Measurements from ENCODE around the gene UVSSA.

The UVSSA gene

GRCh38 chr4:1350169-1350520 lies 3.1 kb downstream of the UVSSA start:
- no peak for DNase-seq

- peak; percentile 72 to 76 for DNase-seq
Measured at GRCh38 chr4:1351854-1352566, 5.0 kb downstream of the UVSSA start.

DNA sequence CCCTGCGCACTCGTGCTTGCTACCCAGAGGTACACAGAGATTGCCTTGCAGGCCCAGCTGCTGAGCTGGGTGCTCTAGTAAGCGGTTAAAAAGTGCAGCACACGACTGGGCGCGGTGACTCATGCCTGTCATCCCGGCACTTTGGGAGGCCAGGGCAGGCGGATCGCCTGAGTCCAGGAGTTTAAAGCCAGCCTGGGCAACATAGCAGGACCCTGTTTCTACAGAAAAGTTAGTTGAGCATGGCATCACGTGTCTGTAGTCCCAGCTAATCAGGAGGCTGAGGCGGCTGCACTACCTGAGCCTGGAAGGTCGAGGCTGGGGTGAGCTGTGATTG lies 5.5 kb downstream of the UVSSA start:
- no peak for DNase-seq

- DNase-seq, result no peak
Measured at GRCh38 chr4:1353186-1354055, 6.4 kb downstream of the UVSSA start.

DNA sequence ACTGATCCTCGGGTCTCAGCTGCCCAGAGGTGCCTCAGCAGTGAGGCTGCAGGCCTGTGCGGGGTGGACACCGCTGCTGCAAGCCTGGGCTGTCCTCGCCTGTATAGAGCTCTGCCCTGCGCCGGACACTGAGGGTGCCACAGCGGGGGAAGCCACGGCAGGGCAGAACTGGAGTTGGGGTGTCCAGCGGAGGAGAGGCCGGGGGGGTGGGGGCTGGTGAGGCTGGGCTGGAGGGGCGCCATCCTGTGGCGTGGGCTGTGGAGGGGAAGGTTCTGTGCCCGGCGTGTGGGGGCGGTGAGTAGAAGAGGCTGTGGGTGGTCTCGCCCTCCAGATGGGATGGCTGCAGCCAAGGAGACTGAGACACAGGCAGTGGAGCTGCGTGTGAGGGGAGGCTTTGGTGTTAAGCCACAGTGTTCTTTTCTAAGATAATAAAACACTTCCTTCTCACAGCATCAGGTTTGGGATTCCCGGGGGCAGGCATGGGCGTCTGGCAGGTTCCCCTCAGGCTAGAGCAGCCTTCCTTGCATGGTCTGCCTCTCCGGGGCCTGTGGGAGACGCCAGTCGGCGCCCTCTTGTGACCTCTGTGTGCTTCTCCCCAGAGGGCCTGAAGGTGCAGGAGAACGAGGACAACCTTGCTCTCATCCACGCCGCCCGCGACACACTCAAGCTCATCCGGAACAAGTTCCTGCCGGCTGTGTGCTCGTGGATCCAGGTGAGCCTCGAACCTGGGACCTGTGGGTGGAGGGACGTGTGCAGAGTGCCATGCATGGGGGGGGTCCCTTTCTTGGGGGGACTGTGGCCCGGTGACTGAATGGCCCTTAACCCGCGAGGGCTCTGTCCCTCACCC lies 7.4 kb downstream of the UVSSA start:
- DNase-seq, result no peak

DNA sequence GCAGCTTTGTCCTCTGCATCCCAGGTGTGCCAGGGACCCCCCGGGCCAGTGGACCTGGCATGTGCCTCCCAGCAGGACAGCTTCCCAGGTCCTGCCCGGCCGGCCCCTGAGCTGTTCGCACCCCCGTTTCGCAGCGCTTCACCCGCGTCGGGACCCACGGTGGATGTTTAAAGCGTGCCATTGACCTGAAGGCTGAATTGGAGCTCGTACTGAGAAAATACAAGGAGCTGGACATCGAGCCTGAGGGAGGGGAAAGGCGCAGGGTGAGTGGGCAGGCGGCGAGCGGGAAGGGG lies 7.9 kb downstream of the UVSSA start:
- no peak for DNase-seq

DNA sequence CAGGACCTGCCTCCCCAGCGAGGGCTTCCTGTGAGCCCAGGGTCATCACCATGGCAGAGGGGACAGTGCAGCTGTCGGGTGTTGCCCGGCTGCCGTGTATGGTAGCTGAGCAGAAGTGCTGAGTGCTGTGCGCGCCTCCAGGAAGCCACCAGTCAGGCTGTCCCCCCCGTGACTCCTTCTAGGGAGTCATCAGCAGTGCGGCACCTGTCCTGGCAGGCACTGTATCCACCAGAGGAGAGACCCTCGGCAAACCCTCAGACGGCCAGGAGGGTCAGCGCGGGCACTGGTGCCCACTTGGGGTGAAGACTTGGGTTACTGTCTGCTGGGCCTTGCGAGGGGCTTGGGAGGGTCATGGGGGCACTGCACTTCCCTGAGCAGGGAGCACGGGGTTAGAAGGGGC lies 8.4 kb downstream of the UVSSA start:
- no peak for DNase-seq

DNA sequence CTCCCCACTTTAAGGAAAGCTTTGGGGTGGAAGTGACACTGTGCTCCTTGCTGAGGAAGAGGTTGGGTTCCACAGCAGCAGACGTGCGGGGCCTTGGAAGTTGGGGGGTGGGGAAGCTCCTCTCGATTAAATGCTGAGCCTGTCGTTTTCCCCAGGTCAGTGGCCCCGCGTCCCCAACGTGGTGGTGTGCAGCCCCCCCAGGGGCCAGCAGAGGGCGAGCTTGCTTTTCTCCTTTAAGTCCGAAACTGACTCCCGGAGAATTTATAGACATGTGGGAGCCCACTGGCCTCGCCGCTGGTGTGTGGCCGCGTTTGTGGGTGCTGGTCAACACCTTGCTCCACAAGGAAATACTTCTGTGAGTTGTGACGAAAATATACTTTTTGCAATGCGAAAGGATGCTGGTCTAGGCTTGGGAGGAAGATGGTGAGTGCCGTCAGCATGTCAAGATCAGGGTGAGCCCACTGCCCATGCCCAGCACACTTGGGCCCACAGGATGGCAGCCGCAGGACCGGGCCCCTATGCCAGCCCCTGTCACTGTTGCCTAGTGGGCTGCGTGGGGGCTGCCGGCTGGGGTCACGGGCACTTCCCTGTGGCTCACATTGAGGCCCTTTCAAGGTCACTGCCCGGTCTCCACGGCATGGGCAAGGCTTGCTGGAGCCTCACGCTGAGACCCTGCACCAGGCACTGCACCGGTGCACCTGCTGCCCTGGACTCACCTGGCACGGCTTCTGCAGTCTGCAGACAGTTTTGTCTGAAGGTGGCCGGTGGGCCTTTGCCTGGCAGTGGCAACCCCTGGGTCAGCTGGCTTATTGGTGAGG lies 9.4 kb downstream of the UVSSA start:
- peak; percentile 51 to 54 for DNase-seq

DNA sequence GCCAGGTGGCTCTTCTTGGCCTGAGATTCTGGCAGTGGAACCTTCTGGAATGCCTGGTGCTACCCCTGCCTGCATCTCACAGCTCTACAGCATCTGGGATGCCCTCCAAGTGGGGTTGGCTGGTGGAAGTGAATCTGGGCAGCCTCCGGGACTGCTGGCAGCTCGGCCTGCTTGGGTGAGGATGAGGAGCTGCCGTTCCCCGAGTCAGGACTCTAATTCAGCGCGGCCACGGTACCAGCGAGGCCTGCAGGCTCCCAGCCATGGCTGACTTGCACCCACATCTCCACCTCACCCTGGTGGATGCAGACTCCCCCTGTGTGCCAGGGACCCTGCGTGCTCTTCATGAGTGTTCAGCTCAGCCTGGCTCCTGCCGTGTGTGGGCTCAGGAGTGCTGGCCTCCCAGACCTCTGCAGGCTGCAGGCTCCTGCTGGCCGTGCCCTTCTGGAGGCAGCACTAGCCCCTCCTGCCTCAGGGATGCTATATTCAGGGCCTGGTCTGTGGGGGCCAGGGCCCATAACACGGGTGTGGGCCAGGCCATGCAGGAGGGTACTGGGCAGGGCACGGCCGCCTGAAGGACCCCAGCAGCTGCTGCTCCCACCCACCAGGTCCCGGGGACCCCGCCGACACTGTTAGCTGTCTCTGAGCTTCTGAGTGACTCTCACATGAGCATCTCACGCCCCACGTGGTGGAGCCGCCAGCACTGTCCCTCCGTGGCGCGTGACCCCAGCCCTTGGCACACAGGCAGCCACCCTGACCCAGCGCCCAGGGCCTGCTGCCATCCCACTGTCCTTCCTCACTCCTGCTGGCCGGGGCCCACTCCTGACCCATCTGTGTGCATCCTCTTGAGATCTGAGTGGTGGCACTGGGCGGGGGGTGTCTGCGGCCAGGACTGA lies 10.6 kb downstream of the UVSSA start:
- no peak for DNase-seq

DNA sequence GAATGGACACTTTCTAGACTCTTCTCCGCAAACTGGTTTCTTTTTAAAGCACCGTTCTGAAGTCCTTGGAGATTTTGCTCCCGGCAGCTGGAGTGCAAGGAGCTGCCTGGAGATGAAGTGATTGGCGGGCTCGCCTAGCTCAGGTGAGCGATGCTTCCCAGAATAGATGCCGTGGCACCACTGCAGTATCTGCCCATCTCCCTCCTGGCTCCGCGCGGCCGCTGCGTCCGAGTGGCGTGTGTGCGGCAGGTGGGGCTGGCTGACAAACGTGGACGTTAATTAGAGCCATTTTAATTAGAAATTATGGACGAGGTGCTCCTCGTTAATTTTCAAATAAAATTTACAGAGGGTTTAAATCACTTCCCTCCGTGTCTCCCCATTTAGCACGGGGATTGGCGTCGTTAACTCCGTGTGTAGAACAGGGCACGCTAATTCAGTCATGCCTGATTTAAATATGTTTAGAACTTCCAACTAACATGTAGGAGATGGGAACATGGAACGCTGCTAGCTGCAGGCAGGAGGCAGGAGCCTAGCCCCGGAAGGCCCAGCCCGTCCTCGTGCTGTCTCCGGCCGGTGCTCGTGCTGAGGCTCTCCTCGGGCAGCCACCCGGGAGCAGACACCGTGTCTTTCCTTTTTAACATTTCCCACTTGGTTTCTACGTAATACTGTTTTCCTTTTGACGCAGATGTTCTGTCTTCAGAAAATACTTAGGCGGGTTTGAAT lies 11.6 kb downstream of the UVSSA start:
- DNase-seq, result no peak

DNA sequence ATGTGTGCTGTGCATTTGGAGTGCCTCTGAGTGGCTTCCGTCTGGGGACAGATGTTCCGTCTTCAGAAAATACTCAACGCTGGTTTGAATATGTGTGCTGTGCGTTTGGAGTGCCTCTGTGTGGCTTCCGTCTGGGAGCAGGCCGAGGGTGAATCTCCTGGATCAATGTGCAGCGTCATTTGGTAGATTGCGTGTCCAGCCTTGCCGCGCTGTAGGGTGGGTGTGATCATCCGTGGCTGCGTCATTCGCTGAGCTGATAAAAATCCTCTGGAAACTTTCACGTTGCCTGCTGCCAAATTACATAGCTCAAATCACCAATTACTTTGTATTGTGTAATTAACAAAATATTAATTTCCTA lies 12.1 kb downstream of the UVSSA start:
- no peak for DNase-seq

- no peak for DNase-seq
Measured at GRCh38 chr4:1359976-1360375, 13.0 kb downstream of the UVSSA start.

DNA sequence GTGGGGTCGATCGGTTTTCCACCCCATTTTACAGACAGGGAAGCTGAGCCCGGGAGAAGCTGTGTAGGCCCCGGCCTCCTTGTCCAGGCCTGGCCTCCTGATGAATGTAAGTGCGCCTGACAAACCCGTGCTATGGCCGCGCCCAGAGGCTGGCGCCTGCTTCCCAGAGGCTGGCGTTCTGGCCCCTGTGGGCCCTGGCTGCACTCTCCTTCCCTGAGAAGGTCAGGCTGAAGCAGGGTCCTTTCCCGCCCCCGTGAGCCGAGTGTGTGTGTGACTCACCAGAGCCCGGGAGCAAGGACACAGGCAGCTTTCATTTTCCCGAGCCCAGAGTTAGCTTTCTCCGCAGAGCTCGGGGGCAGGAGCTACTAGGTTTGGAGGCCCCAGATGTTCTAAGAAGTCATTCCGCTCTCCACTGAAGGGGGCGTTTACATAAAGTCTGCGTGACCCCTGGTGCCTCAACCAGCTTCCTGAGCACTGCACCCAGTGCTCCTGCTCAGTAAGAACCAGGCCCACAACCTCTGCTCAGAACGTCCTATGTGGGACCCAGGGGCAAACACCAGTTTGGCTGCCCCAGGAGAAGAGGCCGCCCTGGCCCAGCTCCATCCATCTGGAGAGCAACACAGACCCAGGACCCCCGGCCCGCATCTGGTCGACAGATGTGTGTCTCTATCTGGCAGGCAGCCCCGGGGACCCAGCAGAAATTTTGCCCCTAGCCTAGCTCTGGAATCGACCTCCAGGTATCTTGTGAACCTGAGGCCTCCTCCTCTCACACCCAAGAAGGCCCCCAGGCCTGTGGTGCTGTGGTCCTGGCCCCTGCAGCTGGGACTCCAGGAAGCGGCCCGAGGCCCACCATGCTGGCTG lies 13.6 kb downstream of the UVSSA start:
- DNase-seq, result no peak

- DNase-seq, result no peak
Measured at GRCh38 chr4:1361431-1361830, 14.4 kb downstream of the UVSSA start.

- DNase-seq, result no peak
Measured at GRCh38 chr4:1362046-1362445, 15.0 kb downstream of the UVSSA start.

DNA sequence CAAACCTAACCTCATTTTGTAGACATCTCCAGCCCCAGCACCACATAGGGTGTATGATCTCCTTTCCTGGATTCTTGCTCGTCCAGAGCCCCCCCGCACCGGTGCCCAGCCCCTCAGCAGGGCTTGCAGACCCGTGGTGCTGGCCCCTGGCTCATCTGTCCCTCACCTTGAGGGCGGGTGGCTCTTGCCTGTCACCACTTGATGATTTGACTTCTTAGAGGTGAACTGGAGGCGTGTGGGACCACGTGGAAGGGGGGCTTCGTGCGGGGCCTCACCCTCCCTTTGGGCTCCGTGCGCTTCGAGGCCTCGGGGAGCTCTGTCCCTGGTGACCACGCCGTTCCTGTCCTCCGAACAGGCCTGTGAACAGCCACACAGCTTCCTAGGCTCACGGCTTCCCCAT lies 15.5 kb downstream of the UVSSA start:
- DNase-seq, result no peak

DNA sequence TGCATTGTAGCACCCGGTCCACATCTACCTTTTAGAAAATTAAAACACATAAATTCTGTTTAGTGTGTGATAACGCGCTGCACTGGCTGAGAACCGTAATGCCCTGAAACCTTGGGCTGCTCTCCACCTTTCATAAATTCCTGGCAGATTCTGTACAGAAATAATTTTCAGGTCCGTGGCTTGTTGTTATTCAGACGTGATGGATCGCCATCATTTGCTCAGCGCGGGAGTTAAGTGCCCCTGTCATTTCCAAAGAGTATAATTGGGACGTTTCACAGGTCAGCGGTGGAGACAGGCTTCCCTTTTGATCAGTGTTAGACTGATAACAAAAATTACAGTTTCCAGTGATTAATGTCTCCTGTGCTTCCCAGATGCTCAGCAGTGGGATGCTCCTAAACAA lies 16.5 kb downstream of the UVSSA start:
- DNase-seq, result no peak

DNA sequence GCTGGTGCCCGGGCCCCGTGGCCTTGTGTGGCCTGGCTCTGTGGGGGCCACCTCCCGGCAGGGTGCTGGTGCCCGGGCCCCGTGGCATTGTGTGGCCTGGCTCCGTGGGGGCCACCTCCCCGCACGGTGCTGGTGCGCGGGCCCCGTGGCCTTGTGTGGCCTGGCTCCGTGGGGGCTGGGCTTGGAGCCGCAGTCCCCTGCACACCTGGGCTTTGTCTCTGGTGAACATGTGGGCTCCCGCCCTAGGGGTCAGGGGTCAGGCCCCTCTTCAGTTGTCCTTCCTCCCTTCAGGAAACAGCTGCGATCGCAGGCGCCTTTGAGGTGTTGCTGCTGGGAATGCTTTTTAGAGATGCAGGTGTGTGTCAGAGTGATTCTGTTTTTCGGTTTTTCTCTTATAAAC lies 17.2 kb downstream of the UVSSA start:
- DNase-seq, result no peak

DNA sequence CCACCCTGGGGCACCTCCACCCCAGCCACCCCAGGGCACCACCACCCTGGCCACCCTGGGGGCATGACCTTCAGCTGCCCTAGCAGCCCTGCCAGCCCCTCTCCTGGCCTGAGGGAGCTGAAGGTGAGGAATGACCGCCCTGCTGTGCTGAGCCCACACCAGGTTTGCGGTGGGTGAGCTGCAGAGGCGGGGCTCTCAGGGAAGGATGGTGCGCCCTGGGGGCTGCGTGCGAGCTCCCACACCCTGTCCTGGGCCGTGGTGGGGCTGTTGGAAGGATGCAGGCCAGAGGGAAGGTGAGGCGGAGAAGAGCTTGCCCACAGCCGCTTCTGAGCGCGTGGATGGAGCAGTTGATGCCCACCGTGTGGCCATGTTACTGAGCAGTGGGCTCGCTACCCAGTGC lies 17.7 kb downstream of the UVSSA start:
- DNase-seq, result no peak
